Lung microvascular endothelial cell (primary cell): ENCODE results near the gene ELMO2. TPM values are rescaled to one million over a fixed set of nuclear protein-coding genes. Genes with fewer than 3 reads are reported as not detected.
A peak's percentile ranks its signal among the peaks of the same experiment; 100 is the strongest.

Source experiments
- DNase-seq, 2 donors: peaks; one replicate each; pipeline versions ENCODE4 v3.0.0 to v3.0.0-alpha.2; 2010; ENCODE audit warnings: low read depth in 2 of 2
- total RNA-seq: library from RNA; depleted of rRNA; stranded (reverse); fragments of >200 nt; gene quantifications from 2 replicates; pipeline ENCODE4 v1.2.1, GENCODE V29; 2014

ELMO2 gene
- total RNA-seq = 17.4 and 24.8 TPM in 2 replicates

DNA sequence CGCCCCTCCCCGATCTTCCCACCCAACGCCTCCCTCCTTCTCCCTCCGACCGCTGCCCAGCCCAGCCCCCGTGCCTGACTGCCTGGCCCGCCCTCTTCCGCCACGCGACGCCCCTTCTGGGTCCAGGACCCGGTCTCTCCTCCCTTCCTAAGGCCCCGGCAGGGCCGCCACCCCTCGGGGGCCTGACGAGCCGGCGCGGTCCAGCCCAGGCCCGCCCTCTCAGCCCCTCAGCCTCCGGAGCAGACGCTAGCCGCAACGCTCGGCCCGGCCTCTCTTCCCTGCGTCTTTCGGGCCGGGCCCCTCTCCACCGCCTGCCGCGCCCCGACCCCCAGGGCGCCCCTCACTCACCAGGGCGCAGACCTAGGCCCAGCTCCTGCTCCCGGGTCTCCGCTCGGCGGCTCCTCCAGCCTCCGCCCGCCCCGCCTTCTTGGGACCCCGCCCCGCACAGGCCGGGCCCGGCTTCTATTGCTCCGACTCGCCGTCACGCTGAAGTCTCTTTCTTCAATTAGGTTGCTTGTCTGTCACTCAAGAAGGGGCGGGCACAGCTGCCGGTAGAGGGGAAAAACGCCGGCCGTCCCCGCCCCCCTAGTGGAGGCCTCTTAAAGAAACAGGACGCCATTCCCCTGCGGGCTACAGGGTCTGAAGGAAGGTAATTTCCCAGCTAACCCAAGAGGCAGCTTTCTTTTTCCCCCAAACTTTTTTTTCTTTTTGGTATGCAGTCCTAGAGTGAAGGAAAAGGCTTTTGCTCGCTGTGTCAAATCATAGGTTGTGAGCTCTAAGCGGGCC, at the start of gene ELMO2:
ELMO2 (minus strand) TSS at position 416 of the 786 bp plus-strand sequence. CDS start 12,133 bp downstream, outside the sequence.
- peak; percentile 95 to 97 for DNase-seq

DNA sequence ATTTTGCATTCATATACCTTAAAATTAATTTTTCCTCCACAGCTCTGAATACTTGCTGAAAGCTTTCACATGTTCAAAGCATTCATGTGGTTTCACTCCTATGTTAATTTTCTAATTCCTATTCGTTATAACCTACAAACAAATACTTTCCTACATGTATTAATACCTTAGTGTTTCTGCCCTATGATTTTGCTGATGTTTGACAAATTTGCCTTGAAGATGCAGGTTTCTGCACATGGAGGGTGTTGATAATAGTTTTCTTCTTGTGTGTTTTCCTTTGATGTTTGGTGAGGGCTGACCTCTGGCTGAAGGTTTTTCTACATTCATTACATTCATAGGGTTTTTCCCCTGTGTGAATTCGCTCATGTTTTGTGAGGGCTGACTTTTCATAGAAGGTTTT, 49.3 kb upstream of the ELMO2 start:
- DNase-seq = no peak

GRCh38 chr20:46446851-46447250, 40.4 kb upstream of the ELMO2 start:
- no peak for DNase-seq

GRCh38 chr20:46439837-46440236, 33.4 kb upstream of the ELMO2 start:
- DNase-seq = no peak

GRCh38 chr20:46438156-46438750, 31.8 kb upstream of the ELMO2 start:
- peak; percentile 25 to 49 for DNase-seq

DNA sequence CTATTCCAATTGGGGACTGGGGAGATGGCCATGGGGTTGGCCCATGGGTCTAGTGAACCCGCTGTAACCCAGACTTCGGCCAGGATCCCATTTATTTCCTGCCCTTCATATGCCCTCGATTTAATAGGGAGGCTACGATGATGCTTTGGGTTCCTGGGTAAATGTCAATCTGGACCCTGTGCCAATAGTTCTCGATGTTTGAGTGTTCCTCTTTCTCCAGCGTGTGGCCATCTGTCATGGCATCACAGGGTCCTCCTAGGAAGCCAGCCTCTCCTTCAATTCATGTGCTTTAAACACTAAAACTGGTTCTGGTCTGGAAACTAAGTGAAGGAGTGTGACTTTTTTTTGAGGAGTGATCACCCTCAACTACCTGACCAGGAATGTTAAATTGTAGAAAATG, 28.7 kb upstream of the ELMO2 start:
- DNase-seq = no peak

DNA sequence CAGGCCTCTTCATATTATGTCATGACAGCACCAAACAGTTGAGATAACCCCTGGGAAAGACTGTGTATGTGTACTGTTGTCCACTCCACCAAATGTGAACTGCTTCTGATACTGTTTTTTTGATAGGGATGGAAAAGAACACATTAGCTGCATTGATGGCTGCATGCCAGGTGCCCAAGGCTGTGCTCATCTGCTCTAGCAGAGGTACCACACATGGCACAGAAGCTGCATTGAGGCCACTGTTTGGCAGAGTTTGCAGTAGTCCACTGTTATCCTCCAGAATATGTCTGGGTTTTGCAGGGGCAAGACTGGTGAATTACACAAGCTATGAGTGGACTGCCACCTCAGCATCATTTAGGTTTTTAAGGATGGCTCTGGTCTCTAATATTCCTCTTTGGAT, 28.2 kb upstream of the ELMO2 start:
- DNase-seq = no peak

- no peak for DNase-seq
Measured at GRCh38 chr20:46433051-46433450, 26.6 kb upstream of the ELMO2 start.

GRCh38 chr20:46430921-46431712, 24.7 kb upstream of the ELMO2 start:
- no peak for DNase-seq

- DNase-seq = no peak
Measured at GRCh38 chr20:46427384-46427783, 21.0 kb upstream of the ELMO2 start.

DNA sequence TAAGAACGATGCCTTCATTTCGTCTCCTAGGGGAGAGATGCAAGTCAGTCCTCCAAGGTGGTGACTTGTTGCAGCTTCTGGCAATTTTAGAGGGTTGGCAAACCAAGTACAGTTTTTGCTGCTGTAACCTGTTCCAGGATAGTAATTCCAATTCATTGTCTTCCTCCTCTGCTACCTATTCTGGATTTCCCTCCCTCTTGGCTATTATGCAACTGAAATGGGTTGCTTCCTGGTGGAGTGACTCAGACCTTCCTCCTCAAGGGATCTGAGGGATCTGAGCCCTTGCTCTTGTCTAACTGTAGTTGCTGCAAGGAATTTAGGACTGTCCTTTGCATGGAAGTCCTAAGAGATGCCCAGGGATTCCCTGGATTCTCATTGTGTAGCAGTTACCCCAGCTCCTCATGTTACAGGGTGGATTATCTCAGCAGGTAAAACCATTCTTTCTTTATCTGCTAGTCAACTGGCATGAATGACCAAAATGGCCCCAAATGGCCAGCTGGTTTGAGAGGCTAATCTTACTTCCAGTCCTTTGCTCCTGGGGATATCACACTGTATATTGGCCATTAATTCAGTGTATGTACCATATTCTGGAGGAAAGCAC, 17.6 kb upstream of the ELMO2 start:
- peak in 1 of 2 donors; percentile 23 for DNase-seq

- DNase-seq = no peak
Measured at GRCh38 chr20:46423342-46423741, 16.9 kb upstream of the ELMO2 start.

GRCh38 chr20:46420878-46421277, 14.5 kb upstream of the ELMO2 start:
- peak in 1 of 2 donors; percentile 14 for DNase-seq

DNA sequence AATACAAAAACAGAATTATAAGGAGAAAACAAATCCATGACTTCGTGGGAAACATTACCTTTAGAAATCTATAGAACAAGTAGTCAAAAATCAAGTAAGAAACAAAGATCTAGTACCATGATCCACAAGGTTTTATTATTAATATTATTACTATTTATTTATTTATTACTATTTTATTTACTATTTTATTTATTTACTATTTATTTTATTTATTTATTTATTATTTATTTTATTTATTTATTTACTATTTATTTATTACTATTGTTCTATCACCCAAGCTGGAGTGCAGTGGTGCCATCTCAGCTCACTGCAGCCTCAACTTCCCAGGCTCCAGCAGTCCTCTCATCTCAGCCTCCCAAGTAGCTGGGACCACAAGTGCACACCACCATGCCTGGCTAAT, 13.5 kb upstream of the ELMO2 start:
- no peak for DNase-seq

DNA sequence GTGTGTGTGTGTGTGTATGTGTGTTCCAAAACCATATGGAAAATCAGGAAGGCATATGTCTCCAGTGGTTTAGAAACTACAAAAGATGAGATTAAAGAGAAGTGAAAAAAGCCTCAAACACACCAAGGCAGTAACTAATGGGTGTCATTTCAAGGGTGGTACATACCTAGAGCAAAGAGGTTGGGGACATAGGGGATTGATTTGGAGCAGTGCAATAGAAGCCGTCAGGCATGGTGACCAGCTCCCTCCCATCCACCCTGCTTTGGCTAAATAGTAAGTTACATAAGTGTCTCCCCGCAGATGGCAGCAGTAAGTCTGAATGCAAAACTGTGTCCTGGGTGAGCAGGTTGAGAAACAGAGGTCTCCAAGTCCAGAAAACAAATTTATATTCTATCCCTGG, 10.4 kb upstream of the ELMO2 start:
- DNase-seq = no peak

- no peak for DNase-seq
Measured at GRCh38 chr20:46416421-46416820, 10.0 kb upstream of the ELMO2 start.

DNA sequence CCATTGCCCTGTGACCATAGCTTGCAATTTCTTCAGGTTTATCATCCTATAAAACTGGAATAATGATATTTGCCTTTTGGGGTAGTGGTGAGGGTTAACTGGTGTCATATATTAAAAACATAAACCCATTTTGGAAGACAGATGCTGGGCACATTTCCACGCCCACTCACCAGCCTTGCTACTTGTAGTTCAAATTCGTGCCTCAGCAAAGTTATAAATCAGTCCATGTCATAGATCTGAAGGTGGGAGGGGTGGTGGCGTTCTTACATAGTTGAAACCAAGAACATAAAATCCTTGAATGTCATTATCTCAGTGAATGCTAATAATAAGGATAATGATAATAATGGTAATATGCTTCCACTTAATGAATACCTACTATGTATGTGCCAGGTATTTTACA, 9.4 kb upstream of the ELMO2 start:
- DNase-seq = no peak

GRCh38 chr20:46414608-46415007, 8.2 kb upstream of the ELMO2 start:
- DNase-seq = no peak

DNA sequence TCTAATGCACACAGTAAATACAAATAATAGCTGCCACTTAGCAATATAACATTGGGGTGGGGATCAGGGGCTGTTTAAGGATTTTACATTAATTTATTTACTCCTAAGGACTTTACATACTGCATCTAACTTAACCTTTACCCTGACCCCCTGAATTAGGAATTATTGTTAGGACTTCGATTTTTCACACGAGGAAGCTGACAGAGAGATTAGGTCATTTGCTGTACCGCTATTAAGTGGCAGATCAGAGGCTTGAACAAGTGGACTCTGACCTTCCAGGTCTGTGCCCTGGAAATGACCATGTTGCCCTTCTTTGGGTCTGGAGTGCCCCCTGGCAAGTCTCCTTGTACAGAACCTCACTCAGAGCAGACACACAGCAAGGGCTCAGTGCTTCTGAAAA, 5.2 kb upstream of the ELMO2 start:
- no peak for DNase-seq

DNA sequence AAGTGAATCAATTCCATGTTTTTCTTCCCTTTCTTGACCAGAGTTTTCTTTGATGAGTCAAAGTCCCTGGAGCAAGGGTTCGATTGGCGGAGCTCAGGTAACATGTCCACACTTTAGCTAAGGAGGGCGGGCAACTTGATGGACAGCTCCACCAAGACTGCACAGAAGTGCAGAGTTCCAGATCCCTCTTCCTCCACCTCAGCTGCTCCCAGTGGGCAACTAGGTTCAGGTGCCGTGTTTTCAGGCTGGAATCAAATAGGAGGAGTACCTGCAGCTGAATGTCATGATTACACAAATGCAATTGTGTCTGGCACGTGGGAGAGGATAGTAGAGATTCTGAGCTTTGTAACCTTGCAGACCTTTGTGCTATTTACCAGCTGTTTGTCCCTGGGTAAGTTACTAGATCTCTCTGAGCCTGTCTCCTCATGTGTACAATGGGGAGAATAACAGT, 1.9 kb upstream of the ELMO2 start:
- no peak for DNase-seq

GRCh38 chr20:46407671-46407996, 1.2 kb upstream of the ELMO2 start:
- no peak for DNase-seq
